Hematopoietic multipotent progenitor cell (in vitro differentiated cells): Measurements from ENCODE around the gene HSPBP1. TPM values are rescaled to one million over a fixed set of nuclear protein-coding genes. Genes with fewer than 3 reads are reported as not detected.
A peak's percentile ranks its signal among the peaks of the same experiment; 100 is the strongest.

ENCODE experiments used
- DNase-seq, 3 donors: peaks; one replicate each; pipeline ENCODE4 v3.0.0-alpha.2; 2011 to 2015; ENCODE audit warnings: low read depth in 2 of 3, low spot score in 2 of 3
- total RNA-seq: library from RNA; depleted of rRNA; stranded (reverse); fragments of >200 nt; gene quantifications from one replicate; pipeline ENCODE4 v1.2.3, GENCODE V29; 2012

HSPBP1 gene
- total RNA-seq, 1 donor: 50.4 TPM

DNA sequence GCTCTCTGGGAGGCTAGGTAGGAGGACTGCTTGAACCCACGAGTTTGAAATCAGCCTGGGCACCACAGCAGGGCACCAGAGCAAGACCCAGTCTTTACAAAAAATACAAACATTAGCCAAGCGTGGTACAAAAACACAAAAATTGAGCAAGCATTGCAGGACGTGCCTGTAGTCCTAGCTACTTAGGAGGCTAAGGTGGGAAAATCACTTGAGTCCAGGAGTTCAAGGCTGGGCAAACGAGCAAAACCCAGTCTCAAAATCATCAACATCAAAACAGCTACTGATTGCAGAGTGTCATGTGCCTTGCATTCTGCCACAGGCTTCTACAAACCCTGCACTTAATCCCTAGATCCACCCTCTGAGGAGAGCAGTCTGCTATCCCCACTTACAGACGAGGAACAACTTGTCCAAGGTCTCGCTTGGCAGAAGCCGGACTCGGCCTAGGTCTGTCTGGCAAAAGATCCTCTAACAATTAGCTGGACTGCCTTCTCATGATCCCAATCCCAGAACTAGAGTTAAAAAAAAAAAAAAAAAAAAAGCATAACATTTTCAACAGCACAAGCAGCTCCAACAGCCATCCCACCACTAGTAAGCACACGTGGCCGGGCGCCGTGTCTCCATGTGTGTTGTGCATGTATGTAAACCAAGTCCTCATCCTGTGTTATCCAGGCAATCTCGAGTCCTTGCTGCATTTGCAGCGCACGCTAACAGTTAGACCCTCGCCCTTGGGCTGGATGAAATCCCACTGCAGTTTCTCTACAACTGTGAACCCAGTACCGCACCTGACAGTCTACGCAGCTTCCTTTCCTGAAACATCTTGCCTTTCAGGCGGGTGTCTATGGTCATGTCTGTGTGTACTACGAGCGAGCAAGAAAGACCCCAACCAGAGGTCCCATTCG is 23.1 kb downstream of the HSPBP1 start:
- no peak for DNase-seq

DNA sequence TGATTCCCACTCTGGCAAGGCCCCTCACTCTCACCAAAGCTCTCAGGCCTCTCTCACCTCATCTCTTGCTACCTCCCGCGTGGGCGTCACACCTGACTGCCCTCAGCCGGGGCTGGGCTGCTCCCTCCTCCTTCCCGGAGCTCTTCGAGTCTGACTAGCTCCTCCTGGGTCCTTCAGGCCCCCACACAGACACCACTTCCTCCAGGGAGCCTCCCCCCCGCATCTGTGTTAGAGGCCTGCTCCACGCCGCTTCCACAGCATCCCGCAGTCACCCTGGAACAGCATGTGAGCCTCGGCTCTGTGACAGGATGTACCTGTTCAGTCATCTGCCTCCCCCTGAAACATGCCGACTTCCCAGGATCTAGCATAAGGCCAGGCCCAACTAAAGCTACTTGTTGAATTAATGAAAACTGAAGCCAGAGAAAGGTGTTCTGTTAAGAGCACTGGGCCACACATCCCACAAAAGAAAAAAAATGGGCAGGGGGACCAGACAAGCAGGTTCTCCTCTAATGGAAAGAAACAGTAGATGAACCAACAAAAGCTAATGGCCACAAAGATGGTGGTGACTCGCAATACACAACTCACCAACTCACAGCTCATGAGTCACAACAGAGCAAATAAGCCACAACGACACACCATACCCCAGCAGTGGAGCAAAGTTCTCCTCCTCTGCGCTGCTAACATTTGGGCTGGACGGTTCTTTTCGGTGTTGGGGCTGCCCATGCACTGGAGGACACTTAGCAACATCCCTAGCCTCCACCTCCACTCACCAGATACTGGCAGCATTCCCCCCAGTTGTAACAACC is 24.1 kb downstream of the HSPBP1 start:
- DNase-seq: peak in 1 of 3 donors; percentile 42

DNA sequence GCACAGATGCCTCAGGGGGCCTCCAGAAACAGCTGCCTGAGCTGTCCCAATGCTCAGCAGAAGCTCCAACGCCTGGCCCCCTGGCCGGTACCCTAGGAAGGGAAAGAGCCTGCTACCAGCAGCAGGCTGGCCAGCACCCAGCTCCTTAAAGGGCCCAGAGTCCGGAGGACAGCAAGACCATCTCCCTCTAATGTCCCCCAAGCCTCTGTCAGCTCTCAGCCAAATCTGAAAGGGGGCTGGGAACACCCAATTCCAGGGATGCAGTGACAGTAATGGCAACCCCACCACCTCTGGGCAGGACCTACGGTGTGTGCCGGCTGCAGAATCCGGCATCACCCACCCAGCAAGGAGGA is 25.3 kb downstream of the HSPBP1 start:
- DNase-seq: no peak

GRCh38 chr19:55253842-55254624 is 25.9 kb downstream of the HSPBP1 start:
- peak; percentile 49 to 94 (median 88) for DNase-seq

DNA sequence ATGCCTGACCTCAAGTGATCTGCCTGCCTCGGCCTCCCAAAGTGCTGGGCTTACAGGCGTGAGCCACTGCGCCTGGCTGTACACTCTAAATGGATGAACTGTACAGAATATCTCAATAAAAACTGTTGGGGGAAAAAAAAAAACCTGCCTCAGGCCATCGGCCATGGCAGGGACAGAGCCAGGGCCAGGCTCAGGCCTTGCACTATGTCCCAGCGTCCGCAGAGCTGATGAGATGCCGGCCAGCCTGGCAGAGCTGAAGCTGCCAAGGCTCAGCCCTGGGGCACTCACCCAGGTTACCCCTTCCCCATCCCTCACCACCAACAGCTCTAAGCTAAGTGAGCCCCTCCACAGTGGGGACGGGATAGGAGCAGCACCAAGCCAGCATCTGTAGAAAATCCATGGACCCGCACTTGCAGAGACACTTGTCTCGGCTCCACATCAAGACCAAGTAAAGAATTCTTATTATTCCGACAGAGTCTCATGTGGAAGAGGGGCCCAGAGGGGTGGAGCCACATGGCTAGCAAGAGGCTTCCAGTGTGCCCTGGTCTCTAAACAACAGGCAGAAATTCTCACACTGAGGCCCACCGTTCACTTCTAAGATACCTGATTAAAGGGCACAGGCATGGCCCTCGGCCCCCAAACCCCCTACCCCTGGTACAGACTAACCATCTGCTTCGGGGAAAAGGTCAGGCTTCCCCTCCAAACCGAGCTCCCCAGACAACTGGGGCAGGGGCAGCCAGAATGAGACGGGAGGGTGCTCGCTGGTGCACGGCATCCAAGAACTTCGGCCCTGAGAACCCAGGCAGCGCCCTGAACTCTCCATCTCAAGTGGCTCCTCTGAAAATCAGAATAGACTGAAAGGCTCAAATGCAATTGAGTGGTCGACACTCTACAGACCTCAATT is 26.9 kb downstream of the HSPBP1 start:
- DNase-seq: no peak

DNA sequence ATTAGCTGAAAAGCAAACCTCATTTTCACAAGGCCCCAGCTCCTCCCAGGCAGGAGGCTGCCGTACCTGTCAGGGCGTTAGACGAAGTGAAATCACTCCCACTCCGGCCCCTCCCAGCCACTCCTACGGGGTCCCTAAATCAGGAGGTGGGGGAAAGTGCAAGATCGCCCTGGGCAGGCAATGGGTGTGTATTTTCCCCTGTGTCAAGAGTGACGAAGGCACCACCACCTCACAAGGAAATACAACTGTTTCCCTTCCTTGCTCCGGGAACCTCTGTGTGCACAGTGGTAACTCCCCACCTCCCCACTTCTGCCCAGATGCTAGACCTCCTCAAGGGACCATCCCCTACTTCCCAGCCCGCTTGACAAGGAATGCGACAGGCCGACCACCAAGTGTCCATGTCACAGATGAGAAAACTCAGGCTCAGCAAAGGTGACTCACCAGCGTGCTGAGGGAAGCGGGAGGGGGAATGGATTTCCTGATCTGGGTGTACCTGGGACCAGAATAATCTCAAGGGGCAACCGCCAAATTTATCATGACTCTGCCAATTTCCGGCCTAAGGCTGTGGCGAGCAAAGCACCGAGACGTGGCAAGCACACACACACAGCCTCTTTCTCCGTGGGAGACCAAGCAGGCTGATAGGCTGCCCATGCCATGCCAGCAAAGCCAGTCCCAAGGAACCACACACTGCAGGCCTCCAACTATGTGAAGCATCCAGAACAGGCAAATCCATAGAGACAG is 28.4 kb downstream of the HSPBP1 start:
- peak in 2 of 3 donors; percentile 90 to 93 for DNase-seq

GRCh38 chr19:55250262-55251036 is 29.5 kb downstream of the HSPBP1 start:
- DNase-seq: no peak

GRCh38 chr19:55249841-55250240 is 30.1 kb downstream of the HSPBP1 start:
- no peak for DNase-seq

DNA sequence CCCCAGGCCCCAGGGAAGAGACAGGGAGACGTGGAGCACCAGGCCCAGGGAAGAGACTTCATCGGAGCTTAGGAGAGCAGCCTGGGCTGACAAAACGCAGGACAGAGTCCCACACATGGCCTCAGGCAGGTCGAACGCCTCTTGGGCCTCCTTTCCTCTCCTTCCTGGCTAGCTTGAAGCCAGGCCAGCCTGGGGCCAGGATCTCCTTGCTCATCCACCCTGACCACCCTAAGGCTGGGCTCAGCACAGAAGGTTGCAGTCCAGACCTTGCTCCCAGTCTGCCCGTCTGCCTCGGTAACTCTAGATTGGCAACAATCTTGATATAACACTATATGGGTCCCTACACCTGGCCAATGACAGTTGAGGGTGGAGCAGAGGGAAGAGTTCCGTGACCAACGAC is 31.2 kb downstream of the HSPBP1 start:
- no peak for DNase-seq

DNA sequence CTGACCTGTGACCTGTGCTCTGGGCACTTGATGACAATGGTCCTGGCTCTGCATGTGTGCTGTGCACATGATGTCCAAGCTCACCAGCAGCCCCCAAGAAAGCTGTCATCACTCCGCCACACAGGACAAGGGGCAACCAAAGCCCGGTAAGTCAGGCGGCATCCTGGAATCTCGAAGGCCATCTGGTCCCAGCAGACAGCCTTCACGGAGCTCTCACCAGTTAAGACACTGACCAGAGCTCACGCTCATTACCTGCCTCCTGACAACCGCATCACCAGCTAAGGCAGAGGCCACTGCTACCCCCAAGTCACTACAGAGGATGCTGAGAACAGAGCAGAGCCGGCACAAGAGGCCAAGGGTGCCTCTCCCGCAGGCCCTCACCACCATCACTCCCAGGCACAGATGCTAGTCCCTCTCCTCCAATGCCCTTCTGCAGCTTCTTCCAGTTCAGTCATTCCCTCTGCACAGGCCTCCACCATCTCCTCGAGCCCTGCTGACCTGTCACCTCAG is 31.7 kb downstream of the HSPBP1 start:
- no peak for DNase-seq

DNA sequence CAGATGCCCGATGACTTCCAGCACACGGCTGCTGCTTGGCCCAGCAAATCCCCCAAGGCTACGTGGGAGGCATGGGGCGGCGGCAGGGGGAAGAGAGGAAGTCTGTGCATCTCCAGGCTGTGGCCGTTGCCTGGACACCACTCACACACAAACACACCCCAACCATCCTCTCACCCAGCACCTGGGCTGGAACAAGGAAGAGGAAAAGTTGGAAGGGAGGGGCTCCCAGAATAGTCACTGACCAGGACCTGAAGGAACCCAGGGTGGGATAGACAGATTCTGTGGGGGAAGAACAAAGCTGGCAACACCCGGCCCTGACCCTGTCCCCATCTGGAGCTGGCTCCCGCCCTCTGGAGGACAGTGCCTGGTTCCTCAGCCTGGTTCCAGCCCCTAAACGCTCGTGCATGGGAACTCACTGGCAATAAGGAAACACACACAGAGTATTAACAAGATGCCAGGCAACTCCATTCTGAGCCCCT is 32.2 kb downstream of the HSPBP1 start:
- peak in 2 of 3 donors; percentile 70 to 82 for DNase-seq

GRCh38 chr19:55246462-55247451 is 33.2 kb downstream of the HSPBP1 start:
- no peak for DNase-seq

- DNase-seq: no peak
These were observed 34.5 kb downstream of the HSPBP1 start for GRCh38 chr19:55245236-55245904.

GRCh38 chr19:55244004-55244680 is 35.8 kb downstream of the HSPBP1 start:
- DNase-seq: no peak

DNA sequence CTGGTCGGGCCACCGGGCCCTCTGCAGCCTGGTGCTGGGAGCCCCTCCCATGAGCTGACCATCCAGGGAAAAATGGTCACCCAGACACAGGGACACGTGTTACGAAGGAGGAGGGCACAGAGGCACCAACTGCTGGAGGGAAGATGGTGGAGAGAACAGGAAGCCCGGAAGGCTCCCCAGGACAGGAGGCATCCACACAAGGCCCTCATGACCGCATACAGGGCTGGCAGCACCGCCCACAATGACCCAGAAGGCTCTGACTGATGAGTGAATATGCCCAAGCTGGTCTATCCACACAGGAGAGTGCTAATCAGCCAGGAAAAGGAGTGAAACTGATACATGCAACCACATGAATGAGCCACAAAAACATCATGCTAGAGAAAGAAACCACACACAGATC is 37.4 kb downstream of the HSPBP1 start:
- no peak for DNase-seq

DNA sequence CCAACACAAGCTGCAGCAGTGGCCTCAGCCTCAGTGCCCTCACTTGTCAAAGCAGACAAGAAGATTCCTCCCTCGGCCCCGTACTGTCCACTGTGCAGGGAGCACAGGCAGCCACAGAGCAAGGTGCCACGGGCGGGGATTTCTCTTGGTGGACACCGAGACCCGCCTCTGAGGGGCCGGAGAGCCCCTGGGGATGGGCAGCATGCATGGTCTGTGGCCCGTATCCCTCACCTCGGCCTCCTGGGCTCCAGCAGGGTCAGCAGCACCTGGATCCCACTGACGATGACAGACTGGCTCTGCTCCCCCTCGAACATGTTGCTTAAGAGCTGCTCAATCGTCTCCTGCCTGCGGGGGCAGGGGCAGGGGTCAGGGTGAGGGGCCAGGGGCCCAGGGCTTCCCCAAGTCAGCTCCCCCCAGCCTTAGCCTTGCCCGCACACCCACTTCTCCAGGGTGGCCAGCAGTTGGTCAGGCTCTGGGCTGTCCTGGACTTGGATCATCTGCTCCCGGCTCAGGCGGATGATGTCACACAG is 37.9 kb downstream of the HSPBP1 start:
- no peak for DNase-seq
